ENCODE results near the gene HBD.

Gene HBD

GRCh38 chr11:5204787-5205186, 29.5 kb downstream of the HBD start:
- no peak for TF ChIP-seq GATA1 (IDR thresholded peaks at IDR 0.05; ENCODE audit: low read depth, low read length)
- no peak for TF ChIP-seq POLR2A (IDR thresholded peaks at IDR 0.05; ENCODE audit: low read length)
- DNase-seq, result peak; percentile 89 to 90

- DNase-seq, result no peak
- TF ChIP-seq POLR2A (IDR thresholded peaks at IDR 0.05; ENCODE audit: low read length) (no peak), GATA1 (IDR thresholded peaks at IDR 0.05; ENCODE audit: low read depth, low read length) (no peak)
These were observed 30.9 kb downstream of the HBD start for GRCh38 chr11:5203366-5203765.

GRCh38 chr11:5200582-5200981, 33.7 kb downstream of the HBD start, which contains the start of gene OR51V1:
OR51V1 (minus strand) TSS chr11:5200682; CDS start chr11:5200682, 0 bp downstream.
- DNase-seq, result no peak
- TF ChIP-seq GATA1 (IDR thresholded peaks at IDR 0.05; ENCODE audit: low read depth, low read length), result no peak
- TF ChIP-seq POLR2A (IDR thresholded peaks at IDR 0.05; ENCODE audit: low read length), result no peak

GRCh38 chr11:5198285-5198684, 36.0 kb downstream of the HBD start:
- TF ChIP-seq GATA1 (IDR thresholded peaks at IDR 0.05; ENCODE audit: low read depth, low read length) (no peak), POLR2A (IDR thresholded peaks at IDR 0.05; ENCODE audit: low read length) (no peak)
- DNase-seq, result no peak

GRCh38 chr11:5197536-5197935, 36.7 kb downstream of the HBD start:
- no peak for DNase-seq
- no peak for TF ChIP-seq GATA1 (IDR thresholded peaks at IDR 0.05; ENCODE audit: low read depth, low read length)
- no peak for TF ChIP-seq POLR2A (IDR thresholded peaks at IDR 0.05; ENCODE audit: low read length)

- DNase-seq, result no peak
- no peak for TF ChIP-seq GATA1 (IDR thresholded peaks at IDR 0.05; ENCODE audit: low read depth, low read length)
- TF ChIP-seq POLR2A (IDR thresholded peaks at IDR 0.05; ENCODE audit: low read length), result no peak
These were observed 37.6 kb downstream of the HBD start for GRCh38 chr11:5196731-5197130.

GRCh38 chr11:5196067-5196466, 38.2 kb downstream of the HBD start:
- no peak for DNase-seq
- TF ChIP-seq POLR2A (IDR thresholded peaks at IDR 0.05; ENCODE audit: low read length) (no peak), GATA1 (IDR thresholded peaks at IDR 0.05; ENCODE audit: low read depth, low read length) (no peak)

GRCh38 chr11:5192738-5193137, 41.5 kb downstream of the HBD start:
- TF ChIP-seq POLR2A (IDR thresholded peaks at IDR 0.05; ENCODE audit: low read length) (no peak), GATA1 (IDR thresholded peaks at IDR 0.05; ENCODE audit: low read depth, low read length) (no peak)
- no peak for DNase-seq

- TF ChIP-seq POLR2A (IDR thresholded peaks at IDR 0.05; ENCODE audit: low read length) (no peak), GATA1 (IDR thresholded peaks at IDR 0.05; ENCODE audit: low read depth, low read length) (no peak)
- DNase-seq, result no peak
These were observed 46.1 kb downstream of the HBD start for GRCh38 chr11:5188201-5188600.

Data from erythroblast (primary cell).